Measurements from ENCODE around the gene MRAP2. TPM values are rescaled to one million over a fixed set of nuclear protein-coding genes. Genes with fewer than 3 reads are reported as not detected.

Gene MRAP2
- total RNA-seq, 1 experiment from 2014 or later = 2.5 TPM

DNA sequence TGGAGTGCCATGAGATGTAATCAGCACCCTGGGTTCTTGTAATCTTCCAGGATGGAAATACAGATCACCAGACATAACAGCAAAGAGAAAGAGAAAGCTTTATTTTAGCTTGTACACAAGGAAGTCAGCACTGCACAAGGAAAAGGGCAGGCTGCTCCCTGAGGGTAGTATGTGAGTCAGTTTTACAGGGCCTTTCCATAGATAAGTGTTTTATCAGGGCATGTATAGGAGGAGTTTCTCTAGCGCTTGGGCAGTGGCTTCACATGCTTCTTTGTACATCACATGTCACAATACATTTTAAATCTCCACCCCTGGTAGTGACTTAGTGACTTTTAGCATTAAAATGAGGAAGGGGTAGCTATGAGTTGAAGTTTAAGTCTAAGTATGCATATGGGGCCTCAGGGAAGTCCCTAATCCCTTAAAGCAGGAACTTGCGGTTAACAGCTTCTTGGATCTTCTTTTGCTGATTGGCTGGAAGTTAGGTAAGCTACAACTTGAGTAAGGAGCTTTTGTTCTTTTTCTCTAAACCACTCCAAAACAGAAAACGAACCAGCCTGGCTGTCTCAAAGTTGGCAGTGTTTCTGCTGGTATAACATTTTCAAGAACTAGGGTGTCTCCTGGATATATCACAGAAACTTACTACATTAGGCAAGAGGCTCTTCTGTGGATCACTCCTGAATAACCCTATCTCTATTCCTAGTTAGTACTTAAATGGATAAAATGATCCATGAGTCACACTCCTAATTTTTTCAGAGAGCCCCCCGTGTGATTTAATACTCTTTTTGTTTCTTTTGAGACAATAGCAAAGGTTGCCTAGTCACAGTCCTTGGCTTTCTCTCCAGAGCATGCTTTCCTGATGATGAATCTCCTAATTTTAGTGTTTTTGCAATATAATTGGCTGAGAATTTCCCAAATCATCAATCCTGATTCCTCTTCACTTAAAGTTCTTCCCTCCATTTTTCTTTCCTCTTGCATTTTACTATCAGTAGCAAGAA lies 60.2 kb downstream of the MRAP2 start:
- H3K27ac ChIP-seq (ENCODE audit: low read length) = no peak overlapping the region
- ATAC-seq = no peak
- H3K36me3 ChIP-seq (ENCODE audit: control insufficient read depth, insufficient read depth, low read length) = no peaks in the 10 kb centered on the region
- TF ChIP-seq SIN3A (IDR thresholded peaks at IDR 0.05; ENCODE audit: borderline replicate concordance, insufficient read depth, low read depth, low read length) (no peak), POLR2AphosphoS5 (IDR thresholded peaks at IDR 0.05; ENCODE audit: low read depth, low read length) (no peak), TCF7L2 (IDR thresholded peaks at IDR 0.05; ENCODE audit: low read depth, low read length) (no peak)
- TF ChIP-seq, protein P1, sequence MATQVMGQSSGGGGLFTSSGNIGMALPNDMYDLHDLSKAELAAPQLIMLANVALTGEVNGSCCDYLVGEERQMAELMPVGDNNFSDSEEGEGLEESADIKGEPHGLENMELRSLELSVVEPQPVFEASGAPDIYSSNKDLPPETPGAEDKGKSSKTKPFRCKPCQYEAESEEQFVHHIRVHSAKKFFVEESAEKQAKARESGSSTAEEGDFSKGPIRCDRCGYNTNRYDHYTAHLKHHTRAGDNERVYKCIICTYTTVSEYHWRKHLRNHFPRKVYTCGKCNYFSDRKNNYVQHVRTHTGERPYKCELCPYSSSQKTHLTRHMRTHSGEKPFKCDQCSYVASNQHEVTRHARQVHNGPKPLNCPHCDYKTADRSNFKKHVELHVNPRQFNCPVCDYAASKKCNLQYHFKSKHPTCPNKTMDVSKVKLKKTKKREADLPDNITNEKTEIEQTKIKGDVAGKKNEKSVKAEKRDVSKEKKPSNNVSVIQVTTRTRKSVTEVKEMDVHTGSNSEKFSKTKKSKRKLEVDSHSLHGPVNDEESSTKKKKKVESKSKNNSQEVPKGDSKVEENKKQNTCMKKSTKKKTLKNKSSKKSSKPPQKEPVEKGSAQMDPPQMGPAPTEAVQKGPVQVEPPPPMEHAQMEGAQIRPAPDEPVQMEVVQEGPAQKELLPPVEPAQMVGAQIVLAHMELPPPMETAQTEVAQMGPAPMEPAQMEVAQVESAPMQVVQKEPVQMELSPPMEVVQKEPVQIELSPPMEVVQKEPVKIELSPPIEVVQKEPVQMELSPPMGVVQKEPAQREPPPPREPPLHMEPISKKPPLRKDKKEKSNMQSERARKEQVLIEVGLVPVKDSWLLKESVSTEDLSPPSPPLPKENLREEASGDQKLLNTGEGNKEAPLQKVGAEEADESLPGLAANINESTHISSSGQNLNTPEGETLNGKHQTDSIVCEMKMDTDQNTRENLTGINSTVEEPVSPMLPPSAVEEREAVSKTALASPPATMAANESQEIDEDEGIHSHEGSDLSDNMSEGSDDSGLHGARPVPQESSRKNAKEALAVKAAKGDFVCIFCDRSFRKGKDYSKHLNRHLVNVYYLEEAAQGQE (IDR thresholded peaks at IDR 0.05; ENCODE audit: insufficient read depth in 1 of 2, low read depth in 2 of 2, low read length in 1 of 2) = no peak
- TF ChIP-seq, protein P2, sequence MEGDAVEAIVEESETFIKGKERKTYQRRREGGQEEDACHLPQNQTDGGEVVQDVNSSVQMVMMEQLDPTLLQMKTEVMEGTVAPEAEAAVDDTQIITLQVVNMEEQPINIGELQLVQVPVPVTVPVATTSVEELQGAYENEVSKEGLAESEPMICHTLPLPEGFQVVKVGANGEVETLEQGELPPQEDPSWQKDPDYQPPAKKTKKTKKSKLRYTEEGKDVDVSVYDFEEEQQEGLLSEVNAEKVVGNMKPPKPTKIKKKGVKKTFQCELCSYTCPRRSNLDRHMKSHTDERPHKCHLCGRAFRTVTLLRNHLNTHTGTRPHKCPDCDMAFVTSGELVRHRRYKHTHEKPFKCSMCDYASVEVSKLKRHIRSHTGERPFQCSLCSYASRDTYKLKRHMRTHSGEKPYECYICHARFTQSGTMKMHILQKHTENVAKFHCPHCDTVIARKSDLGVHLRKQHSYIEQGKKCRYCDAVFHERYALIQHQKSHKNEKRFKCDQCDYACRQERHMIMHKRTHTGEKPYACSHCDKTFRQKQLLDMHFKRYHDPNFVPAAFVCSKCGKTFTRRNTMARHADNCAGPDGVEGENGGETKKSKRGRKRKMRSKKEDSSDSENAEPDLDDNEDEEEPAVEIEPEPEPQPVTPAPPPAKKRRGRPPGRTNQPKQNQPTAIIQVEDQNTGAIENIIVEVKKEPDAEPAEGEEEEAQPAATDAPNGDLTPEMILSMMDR (IDR thresholded peaks at IDR 0.05) = no peak
- intact Hi-C loops (cut with micrococcal nuclease; ENCODE audit: unreplicated experiment) = no loop called here
- ChIA-PET CTCF (no interaction called here), POLR2A (no interaction called here)
- DNase-seq (ENCODE audit: low read depth, low spot score) = no peak
- BruUV-seq (replicated peaks) = no TSS peak
- no peaks in the 10 kb centered on the region for H3K4me1 ChIP-seq (ENCODE audit: control insufficient read depth, insufficient read depth, low read length)
- H3K27me3 ChIP-seq (ENCODE audit: control insufficient read depth, insufficient read depth, low read length) = no peaks in the 10 kb centered on the region
- no peaks in the 10 kb centered on the region for H3K9me3 ChIP-seq (ENCODE audit: control insufficient read depth, insufficient read depth, low read depth, low read length)
- in situ Hi-C loops (cut with HindIII; ENCODE audit: low pct_unique_long_range_greater_than_20kb, low sequenced_read_pairs) = no loop called here
- no peak overlapping the region for H3K4me3 ChIP-seq (ENCODE audit: low read depth in 2 of 2, low read length in 2 of 2)

DNA sequence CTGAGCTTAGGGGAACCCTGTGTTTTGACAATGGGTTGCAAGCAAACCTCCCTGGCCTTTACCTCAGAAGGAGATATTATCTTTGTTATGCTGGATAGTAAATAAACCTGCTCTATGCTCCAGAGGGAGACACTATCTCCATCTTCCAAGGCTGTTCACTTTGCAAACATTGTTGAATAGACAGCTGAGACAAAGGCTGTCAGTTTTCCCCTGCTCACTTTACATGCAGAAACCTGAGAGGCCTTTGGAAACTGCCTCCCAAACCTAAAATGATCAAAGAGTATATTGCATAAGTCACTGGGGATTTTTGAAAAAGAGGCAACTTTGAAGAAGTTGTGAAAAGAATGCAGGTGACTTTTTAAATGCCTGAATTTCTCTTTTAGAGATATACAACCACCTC lies 61.6 kb downstream of the MRAP2 start:
- no peak for TF ChIP-seq SIN3A (IDR thresholded peaks at IDR 0.05; ENCODE audit: borderline replicate concordance, insufficient read depth, low read depth, low read length)
- no peak for TF ChIP-seq POLR2AphosphoS5 (IDR thresholded peaks at IDR 0.05; ENCODE audit: low read depth, low read length)
- no peak for TF ChIP-seq TCF7L2 (IDR thresholded peaks at IDR 0.05; ENCODE audit: low read depth, low read length)
- TF ChIP-seq, protein P2 (IDR thresholded peaks at IDR 0.05) = no peak
- TF ChIP-seq, protein P1 (IDR thresholded peaks at IDR 0.05; ENCODE audit: insufficient read depth in 1 of 2, low read depth in 2 of 2, low read length in 1 of 2) = no peak
- no peaks in the 10 kb centered on the region for H3K9me3 ChIP-seq (ENCODE audit: control insufficient read depth, insufficient read depth, low read depth, low read length)
- intact Hi-C loops (cut with micrococcal nuclease; ENCODE audit: unreplicated experiment) (no loop called here), in situ Hi-C loops (cut with HindIII; ENCODE audit: low pct_unique_long_range_greater_than_20kb, low sequenced_read_pairs) (no loop called here)
- ATAC-seq (no peak), DNase-seq (ENCODE audit: low read depth, low spot score) (no peak)
- H3K4me1 ChIP-seq (ENCODE audit: control insufficient read depth, insufficient read depth, low read length) = no peaks in the 10 kb centered on the region
- ChIA-PET POLR2A (no interaction called here), CTCF (no interaction called here)
- H3K36me3 ChIP-seq (ENCODE audit: control insufficient read depth, insufficient read depth, low read length) = no peaks in the 10 kb centered on the region
- no peak overlapping the region for H3K27ac ChIP-seq (ENCODE audit: low read length)
- no TSS peak for BruUV-seq (replicated peaks)
- H3K4me3 ChIP-seq (ENCODE audit: low read depth in 2 of 2, low read length in 2 of 2) = no peak overlapping the region
- no peaks in the 10 kb centered on the region for H3K27me3 ChIP-seq (ENCODE audit: control insufficient read depth, insufficient read depth, low read length)
